ENCODE data around the gene CSNK2A1.

- TF ChIP-seq CTCF (IDR thresholded peaks at IDR 0.05) (no peak), POLR2A (IDR thresholded peaks at IDR 0.05) (no peak)
Measured at GRCh38 chr20:443223-443775, 100.3 kb downstream of the CSNK2A1 start.

Data from body of pancreas (tissue), 4 donors.